ENCODE data around the gene SPNS2.

SPNS2 gene

GRCh38 chr17:4558347-4558971 lies 59.8 kb downstream of the SPNS2 start:
- no peak for FAIRE-seq
- no peak for TF ChIP-seq CTCF (IDR thresholded peaks at IDR 0.05; ENCODE audit: insufficient read depth, missing control alignments)

GRCh38 chr17:4559139-4559791 lies 60.6 kb downstream of the SPNS2 start:
- TF ChIP-seq CTCF (IDR thresholded peaks at IDR 0.05; ENCODE audit: insufficient read depth, missing control alignments), result no peak
- DNase-seq (ENCODE audit: insufficient read length, low spot score) (no peak), FAIRE-seq (no peak)

More at GRCh38 chr17:4558347-4558971, 59.8 kb downstream of the SPNS2 start:
- no peak for DNase-seq (ENCODE audit: insufficient read length, low spot score)

GRCh38 chr17:4559966-4560365 lies 61.3 kb downstream of the SPNS2 start:
- FAIRE-seq (no peak), DNase-seq (ENCODE audit: insufficient read length, low spot score) (no peak)
- no peak for TF ChIP-seq CTCF (IDR thresholded peaks at IDR 0.05; ENCODE audit: insufficient read depth, missing control alignments)

- TF ChIP-seq CTCF (IDR thresholded peaks at IDR 0.05; ENCODE audit: insufficient read depth, missing control alignments), result no peak
- no peak for FAIRE-seq
- no peak for DNase-seq (ENCODE audit: insufficient read length, low spot score)
Observed at GRCh38 chr17:4560421-4560820, 61.7 kb downstream of the SPNS2 start, which contains the start of gene GGT6. Gene GGT6 (minus strand): TSS chr17:4560577. CDS start chr17:4560521, 56 bp downstream.

GRCh38 chr17:4560837-4561256 lies 62.2 kb downstream of the SPNS2 start:
- FAIRE-seq, result no peak
- DNase-seq (ENCODE audit: insufficient read length, low spot score), result no peak
- no peak for TF ChIP-seq CTCF (IDR thresholded peaks at IDR 0.05; ENCODE audit: insufficient read depth, missing control alignments)

- no peak for FAIRE-seq
- no peak for TF ChIP-seq CTCF (IDR thresholded peaks at IDR 0.05; ENCODE audit: insufficient read depth, missing control alignments)
- DNase-seq (ENCODE audit: insufficient read length, low spot score), result no peak
Observed at GRCh38 chr17:4562015-4562969, 63.6 kb downstream of the SPNS2 start.

Data from D721Med (cell line).